Mucosa of descending colon (tissue), 3 donors: Measurements from ENCODE around the gene FRS2. TPM values are rescaled to one million over a fixed set of nuclear protein-coding genes. Genes with fewer than 3 reads are reported as not detected.

Source experiments
- ATAC-seq: fragments of 200-7000 bp; cut with Tn5 transposase; one replicate; pipeline ENCODE4 v1.9.1; 2020; ENCODE audit warnings: mild to moderate bottlenecking, moderate library complexity
- DNase-seq, 3 donors: peaks; one replicate each; pipeline ENCODE4 v3.0.0-alpha.2; 2020
- H3K36me3 ChIP-seq: fragments of 200-600 bp; one replicate; pipeline ENCODE4 v1.8.0; 2021; ENCODE audit warnings: low read depth, mild to moderate bottlenecking
- H3K4me1 ChIP-seq: fragments of 200-600 bp; one replicate; pipeline ENCODE4 v1.8.0; 2021; ENCODE audit warnings: low read depth, mild to moderate bottlenecking
- H3K4me3 ChIP-seq: fragments of 200-600 bp; one replicate; pipeline ENCODE4 v1.8.0; 2021; ENCODE audit warnings: mild to moderate bottlenecking
- H3K9me3 ChIP-seq: fragments of 200-600 bp; one replicate; pipeline ENCODE4 v1.8.0; 2021; ENCODE audit warnings: mild to moderate bottlenecking
- intact Hi-C, 2 donors: fragments of 100-400 bp; cut with DNase I in 1 of 2; cut with micrococcal nuclease in 1 of 2; formaldehyde crosslinking; loops; one replicate each; pipeline versions ENCODE4 v1.11.0 to v1.11.1; 2022; cut with DNase I, micrococcal nuclease
- total RNA-seq, 3 donors: library from RNA; stranded (reverse); fragmentation: NEBNext Ultra II Directional in 2 of 3; extraction: Animal tissue kit (Norgen Biotek cat#: 25700) in 2 of 3; gene quantifications; one replicate each; pipeline versions ENCODE4 v1.2.1 to v1.2.4, GENCODE V29; 2021 to 2023
- TF ChIP-seq, protein P1 (sequence below): fragments of 200-600 bp; IDR thresholded peaks from one replicate; pipeline ENCODE4 v1.8.0; 2022; ENCODE audit warnings: antibody characterized with exemption, mild to moderate bottlenecking
- donor health status: DM: no; HTN: no; CAD: no; lungs with moderate emphysema.
- donor health status: DM: no; HTN: no; CAD: no.
- donor health status: DM: no; HTN: yes; CAD: no.

FRS2 gene
- total RNA-seq, 3 donors from 2014 or later = 24.2 to 30.8 (median 30.3) TPM

DNA sequence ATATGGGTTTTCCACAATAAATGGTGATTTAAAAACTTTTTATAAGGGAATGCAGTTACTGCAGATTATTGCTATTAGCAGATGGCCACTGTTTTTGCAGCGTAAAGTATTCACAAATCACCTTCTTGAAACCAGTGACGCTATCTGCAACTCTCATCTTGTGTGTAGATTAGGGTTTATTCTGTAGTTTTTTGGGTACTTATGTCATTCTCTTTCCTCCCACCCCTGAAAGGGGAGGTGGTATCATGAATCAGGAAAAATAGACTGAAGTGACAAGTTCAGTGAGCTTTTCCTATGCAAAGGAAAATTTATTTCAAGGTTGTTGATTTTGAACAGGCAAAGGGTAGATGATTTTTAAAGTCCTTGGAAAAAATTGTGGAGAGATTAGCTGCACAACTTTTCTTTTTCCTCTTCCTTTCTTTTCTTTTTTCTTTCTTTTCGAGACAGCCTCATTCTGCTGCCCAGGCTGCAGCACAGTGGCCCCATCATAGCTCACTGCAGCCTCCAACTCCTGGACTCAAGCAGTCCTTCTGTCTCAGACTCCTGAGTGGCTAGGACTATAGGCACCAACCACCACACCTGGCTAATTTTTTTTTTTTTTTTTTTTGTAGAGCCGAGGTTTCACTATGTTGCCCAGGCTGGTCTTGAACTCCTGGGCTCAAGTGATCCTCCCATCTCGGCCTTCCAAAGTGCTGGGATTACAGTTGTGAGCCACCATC is 1.6 kb downstream of the FRS2 start:
- Histone ChIP-seq H3K9me3 (no peaks in the 10 kb centered on the region), H3K36me3 (no peaks in the 10 kb centered on the region), H3K4me1 (peaks cover 10% of the 10 kb centered on the region), H3K4me3 (no peak overlapping the region)
- TF ChIP-seq, protein P1, sequence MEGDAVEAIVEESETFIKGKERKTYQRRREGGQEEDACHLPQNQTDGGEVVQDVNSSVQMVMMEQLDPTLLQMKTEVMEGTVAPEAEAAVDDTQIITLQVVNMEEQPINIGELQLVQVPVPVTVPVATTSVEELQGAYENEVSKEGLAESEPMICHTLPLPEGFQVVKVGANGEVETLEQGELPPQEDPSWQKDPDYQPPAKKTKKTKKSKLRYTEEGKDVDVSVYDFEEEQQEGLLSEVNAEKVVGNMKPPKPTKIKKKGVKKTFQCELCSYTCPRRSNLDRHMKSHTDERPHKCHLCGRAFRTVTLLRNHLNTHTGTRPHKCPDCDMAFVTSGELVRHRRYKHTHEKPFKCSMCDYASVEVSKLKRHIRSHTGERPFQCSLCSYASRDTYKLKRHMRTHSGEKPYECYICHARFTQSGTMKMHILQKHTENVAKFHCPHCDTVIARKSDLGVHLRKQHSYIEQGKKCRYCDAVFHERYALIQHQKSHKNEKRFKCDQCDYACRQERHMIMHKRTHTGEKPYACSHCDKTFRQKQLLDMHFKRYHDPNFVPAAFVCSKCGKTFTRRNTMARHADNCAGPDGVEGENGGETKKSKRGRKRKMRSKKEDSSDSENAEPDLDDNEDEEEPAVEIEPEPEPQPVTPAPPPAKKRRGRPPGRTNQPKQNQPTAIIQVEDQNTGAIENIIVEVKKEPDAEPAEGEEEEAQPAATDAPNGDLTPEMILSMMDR = no peak
- no peak for DNase-seq
- no peak for ATAC-seq
- intact Hi-C loops = no loop called here

DNA sequence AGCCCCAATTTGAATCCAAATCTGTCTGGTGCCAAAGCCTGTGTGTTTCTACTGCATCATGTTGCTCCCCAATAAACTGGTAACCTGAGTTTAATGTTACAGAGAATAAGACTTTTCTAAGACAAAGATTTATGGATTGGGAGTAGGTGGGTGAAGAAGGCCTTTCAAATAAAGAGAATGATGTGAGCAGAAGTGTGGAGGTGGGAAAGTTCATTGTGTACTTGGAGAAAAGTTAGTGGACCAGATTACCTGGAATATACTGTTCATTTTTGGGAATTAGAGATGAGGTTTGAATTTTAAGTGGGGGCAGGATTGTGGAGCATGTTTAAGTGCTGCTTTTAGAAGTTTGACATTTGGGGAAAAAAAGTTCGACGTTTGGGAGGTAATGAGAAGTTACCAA is 3.1 kb downstream of the FRS2 start:
- Histone ChIP-seq H3K9me3 (no peaks in the 10 kb centered on the region), H3K36me3 (no peaks in the 10 kb centered on the region), H3K4me1 (peaks cover 10% of the 10 kb centered on the region), H3K4me3 (no peak overlapping the region)
- intact Hi-C loops = no loop called here
- ATAC-seq (no peak), DNase-seq (no peak)
- TF ChIP-seq, protein P1 = no peak

DNA sequence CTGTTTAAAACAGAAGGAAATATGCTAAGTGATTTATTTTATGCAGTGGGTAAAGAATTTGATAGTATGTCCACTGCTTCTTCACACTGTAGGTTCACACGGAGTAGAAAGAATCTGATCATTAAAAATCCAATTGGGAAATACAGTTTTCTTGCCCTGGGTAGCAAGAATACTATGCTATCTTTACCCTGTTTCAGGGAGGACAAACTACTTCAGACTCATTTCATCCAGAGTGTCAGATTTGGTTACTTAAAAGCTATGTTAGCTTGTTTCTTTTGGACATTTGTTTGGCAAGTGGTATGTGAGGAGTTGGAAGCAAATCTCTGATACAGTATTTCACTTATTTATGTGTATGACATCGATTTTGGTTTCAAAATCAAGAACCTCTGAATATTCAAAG is 4.3 kb downstream of the FRS2 start:
- no peaks in the 10 kb centered on the region for H3K9me3 ChIP-seq
- ATAC-seq (no peak), DNase-seq (no peak)
- no peaks in the 10 kb centered on the region for H3K36me3 ChIP-seq
- intact Hi-C loops = no loop called here
- H3K4me3 ChIP-seq = no peak overlapping the region
- peaks cover 10% of the 10 kb centered on the region for H3K4me1 ChIP-seq
- TF ChIP-seq, protein P1 = no peak

DNA sequence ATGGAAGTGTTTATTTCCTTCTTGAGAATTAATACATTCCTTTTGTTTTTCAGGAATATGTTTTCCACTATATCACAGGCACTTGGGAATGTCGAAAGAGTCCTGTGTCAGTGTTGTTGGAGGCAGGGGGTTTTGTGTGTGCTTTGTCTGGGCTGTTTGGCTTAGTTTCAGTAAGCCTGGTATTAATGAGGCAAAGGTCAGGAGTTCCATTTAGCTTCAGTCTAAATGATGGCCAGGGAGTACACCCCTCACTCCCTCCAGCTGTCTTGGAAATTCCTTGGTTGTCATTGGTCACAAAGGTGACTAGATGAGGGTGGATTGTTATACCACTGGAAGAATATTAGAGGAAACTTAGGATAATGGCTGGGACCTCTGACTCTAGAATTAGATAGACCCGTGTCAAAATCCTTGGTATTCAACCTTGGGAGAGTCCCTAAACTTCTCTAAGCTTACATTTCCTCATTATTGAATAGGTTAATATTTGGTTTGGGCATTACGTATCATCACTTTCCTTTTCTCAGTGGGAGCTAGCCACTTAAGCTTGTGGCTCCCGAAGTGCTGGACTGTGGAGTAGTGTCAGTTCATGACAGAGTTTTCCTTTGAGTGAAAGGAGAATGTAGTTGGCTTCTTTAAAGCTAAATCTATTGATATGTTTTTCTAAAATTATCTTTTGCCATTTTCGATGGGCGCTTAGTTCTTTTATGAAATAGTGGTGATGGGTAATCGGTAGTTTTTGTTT is 5.2 kb downstream of the FRS2 start:
- TF ChIP-seq, protein P1 = no peak
- no peaks in the 10 kb centered on the region for H3K36me3 ChIP-seq
- H3K4me1 ChIP-seq = peaks cover 10% of the 10 kb centered on the region
- H3K9me3 ChIP-seq = no peaks in the 10 kb centered on the region
- ATAC-seq (no peak), DNase-seq (no peak)
- H3K4me3 ChIP-seq = no peak overlapping the region
- intact Hi-C loops = no loop called here

DNA sequence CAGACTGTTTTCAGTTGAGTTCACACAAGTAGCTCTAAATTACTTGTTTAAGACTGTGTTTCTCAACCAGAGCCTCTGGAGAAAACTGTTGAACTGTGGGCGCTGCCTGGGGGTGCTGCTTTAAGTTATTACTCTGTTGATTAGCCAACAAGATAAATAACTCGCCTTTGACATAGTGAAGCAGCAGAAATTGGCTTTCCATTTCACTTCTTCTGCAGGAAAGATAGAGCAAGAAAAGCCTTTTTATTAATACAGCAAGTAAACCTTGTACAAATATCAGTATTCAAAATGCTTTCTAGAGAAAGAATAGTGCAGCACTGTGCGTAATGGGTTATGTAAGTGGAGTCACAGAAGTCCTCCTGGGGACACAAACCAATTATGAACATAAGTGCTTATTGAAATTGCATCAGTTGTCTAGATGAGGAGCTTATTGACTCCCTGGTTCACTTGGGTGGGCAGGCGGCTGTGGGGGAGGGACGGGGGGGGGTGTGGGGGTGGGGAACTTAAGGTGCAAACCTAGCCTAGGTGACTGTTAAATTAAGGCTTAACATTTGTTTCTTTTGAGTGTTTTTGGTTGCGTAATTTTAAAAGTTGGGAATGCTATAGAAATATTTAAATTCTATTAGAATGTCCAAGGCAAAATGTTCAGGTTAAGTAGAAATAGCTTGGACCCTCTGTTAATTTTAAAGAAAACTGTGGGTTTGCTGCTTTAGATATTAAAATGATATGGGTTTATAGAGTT is 6.3 kb downstream of the FRS2 start:
- TF ChIP-seq, protein P1 = no peak
- H3K36me3 ChIP-seq = no peaks in the 10 kb centered on the region
- DNase-seq = no peak
- no peak overlapping the region for H3K4me3 ChIP-seq
- no peak for ATAC-seq
- peaks cover 8% of the 10 kb centered on the region for H3K4me1 ChIP-seq
- no peaks in the 10 kb centered on the region for H3K9me3 ChIP-seq
- intact Hi-C loops = no loop called here
